OCI-LY1 (cell line): ENCODE results near the gene C1orf35.

ENCODE experiments used
- EZH2 ChIP-seq: fragments of 200-600 bp; sonication (generic), shearing (Covaris generic); IDR thresholded peaks from 2 replicates; pipeline ENCODE4 v1.8.0; 2017; ENCODE audit warnings: borderline replicate concordance, mixed run types, mild to moderate bottlenecking, antibody characterized with exemption, low read length, moderate library complexity, mixed read lengths
- TF ChIP-seq, protein P1 (sequence below): fragments of 200-600 bp; sonication (generic), shearing (Covaris generic); IDR thresholded peaks from 2 replicates; pipeline ENCODE4 v1.5.1; 2017; ENCODE audit warnings: mild to moderate bottlenecking, antibody characterized with exemption, low read length, moderate library complexity, mixed read lengths

DNA sequence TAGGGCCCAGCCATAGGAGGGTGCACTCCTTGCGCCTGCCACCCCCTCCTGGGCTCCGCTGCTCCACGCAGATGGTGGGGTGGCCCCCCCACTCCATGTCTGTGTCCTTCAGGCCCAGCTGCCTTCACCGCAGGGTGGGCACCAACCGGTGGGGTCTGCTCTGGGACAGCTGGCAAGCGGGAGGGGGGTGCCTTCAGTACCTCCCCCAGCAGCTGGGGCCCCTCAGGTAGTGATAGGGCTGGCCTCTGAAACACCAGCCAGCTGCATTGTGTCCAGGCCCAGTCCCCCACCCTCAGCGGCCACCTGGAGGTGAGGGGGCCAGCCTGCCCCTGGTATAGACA is 47.0 kb upstream of the C1orf35 start:
- TF ChIP-seq, protein P1, sequence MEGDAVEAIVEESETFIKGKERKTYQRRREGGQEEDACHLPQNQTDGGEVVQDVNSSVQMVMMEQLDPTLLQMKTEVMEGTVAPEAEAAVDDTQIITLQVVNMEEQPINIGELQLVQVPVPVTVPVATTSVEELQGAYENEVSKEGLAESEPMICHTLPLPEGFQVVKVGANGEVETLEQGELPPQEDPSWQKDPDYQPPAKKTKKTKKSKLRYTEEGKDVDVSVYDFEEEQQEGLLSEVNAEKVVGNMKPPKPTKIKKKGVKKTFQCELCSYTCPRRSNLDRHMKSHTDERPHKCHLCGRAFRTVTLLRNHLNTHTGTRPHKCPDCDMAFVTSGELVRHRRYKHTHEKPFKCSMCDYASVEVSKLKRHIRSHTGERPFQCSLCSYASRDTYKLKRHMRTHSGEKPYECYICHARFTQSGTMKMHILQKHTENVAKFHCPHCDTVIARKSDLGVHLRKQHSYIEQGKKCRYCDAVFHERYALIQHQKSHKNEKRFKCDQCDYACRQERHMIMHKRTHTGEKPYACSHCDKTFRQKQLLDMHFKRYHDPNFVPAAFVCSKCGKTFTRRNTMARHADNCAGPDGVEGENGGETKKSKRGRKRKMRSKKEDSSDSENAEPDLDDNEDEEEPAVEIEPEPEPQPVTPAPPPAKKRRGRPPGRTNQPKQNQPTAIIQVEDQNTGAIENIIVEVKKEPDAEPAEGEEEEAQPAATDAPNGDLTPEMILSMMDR, result no peak
- no peak for TF ChIP-seq EZH2
